ENCODE data around the gene CYSLTR2. TPM values are rescaled to one million over a fixed set of nuclear protein-coding genes. Genes with fewer than 3 reads are reported as not detected.

The CYSLTR2 gene
- total RNA-seq, 1 donor = not detected

DNA sequence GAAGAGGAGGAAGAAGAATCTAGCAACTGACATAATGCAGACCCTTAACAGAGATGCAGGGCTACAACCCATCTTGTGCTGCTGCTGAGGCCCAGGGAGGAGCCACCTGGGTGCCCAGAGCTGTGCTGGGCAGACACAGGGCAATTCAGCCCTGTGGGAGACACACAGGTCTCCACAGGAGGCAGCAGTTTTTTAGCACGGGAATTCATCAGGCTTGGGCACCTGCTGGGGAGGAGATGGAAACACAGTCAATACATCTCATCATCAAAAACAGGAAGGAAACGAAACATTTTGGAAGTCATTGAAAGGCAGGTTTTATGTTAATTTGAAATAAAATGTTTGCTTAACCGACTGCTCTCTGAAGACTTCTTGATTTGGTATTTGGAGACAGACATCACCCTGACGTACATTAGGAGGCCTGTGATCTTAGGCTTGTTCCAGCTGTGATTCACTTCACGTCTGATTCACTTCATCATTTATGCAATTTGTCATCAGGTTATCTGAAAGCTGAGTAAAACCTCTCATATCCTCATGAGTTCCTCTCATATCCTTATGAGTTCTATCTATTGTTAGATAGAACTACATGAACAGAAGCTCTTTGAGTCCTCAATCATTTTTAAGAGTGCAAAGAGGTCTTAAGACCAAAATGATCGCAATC lies 77.4 kb downstream of the CYSLTR2 start:
- DNase-seq (ENCODE audit: low read depth) = peak; percentile 54
- TF ChIP-seq, protein P1, sequence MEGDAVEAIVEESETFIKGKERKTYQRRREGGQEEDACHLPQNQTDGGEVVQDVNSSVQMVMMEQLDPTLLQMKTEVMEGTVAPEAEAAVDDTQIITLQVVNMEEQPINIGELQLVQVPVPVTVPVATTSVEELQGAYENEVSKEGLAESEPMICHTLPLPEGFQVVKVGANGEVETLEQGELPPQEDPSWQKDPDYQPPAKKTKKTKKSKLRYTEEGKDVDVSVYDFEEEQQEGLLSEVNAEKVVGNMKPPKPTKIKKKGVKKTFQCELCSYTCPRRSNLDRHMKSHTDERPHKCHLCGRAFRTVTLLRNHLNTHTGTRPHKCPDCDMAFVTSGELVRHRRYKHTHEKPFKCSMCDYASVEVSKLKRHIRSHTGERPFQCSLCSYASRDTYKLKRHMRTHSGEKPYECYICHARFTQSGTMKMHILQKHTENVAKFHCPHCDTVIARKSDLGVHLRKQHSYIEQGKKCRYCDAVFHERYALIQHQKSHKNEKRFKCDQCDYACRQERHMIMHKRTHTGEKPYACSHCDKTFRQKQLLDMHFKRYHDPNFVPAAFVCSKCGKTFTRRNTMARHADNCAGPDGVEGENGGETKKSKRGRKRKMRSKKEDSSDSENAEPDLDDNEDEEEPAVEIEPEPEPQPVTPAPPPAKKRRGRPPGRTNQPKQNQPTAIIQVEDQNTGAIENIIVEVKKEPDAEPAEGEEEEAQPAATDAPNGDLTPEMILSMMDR (IDR thresholded peaks at IDR 0.05; ENCODE audit: insufficient read depth, low read length) = no peak
- no peak overlapping the region for H3K4me3 ChIP-seq (ENCODE audit: low read depth, low read length)

- DNase-seq (ENCODE audit: low read depth) = no peak
- H3K4me3 ChIP-seq (ENCODE audit: low read depth, low read length) = no peak overlapping the region
- TF ChIP-seq, protein P1 (IDR thresholded peaks at IDR 0.05; ENCODE audit: insufficient read depth, low read length) = peak; percentile 33
Measured at GRCh38 chr13:48731957-48732569, 78.3 kb downstream of the CYSLTR2 start.

DNA sequence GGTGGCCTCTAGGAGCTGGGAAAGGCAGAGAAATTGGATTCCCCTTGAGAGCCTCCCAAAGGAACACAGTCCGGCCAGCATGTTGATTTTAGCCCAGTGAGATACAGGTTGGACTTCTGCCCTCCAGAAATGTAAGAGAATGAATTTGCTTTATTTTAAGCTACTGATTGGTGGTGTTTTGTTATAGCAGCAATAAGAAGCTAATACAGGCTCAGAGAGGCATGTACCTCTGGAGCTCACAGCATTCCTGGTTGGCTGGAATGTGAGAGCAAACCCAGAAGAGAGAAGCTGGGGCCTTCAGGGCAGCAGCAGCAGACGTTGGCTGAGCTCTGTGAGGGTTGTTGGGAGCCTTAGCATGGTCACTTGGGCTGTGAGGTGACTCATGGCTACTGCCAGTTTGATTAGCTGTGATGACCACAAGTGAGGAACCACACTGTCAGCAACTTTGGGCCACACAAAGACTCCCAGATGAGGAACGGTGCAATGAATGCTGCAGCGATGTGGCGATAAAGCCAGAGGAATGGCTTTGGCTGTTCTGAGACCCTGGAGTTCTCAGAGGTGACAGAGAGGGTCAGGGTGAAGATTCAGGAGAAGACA lies 80.1 kb downstream of the CYSLTR2 start:
- TF ChIP-seq, protein P1 (IDR thresholded peaks at IDR 0.05; ENCODE audit: insufficient read depth, low read length) = no peak
- no peak for DNase-seq (ENCODE audit: low read depth)
- H3K4me3 ChIP-seq (ENCODE audit: low read depth, low read length) = no peak overlapping the region

DNA sequence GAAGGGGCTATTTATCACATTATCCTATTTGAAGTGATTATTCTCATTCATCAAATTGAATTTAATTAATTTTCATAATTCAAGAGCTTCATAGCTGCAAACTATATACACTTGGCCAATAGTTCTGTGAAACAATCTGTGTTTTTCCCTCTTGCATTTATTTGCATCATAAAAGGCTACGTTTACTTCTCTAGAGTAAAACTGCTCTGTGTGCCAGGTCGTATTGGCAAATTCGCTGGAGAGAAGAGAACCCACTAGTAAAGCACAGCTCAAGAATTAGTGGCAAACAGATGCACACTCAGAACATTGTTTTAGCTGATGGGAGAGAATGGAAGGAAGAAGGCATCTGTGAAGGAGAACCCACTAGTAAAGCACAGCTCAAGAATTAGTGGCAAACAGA lies 81.8 kb downstream of the CYSLTR2 start:
- DNase-seq (ENCODE audit: low read depth) = no peak
- H3K4me3 ChIP-seq (ENCODE audit: low read depth, low read length) = no peak overlapping the region
- TF ChIP-seq, protein P1 (IDR thresholded peaks at IDR 0.05; ENCODE audit: insufficient read depth, low read length) = no peak

GRCh38 chr13:48737689-48738088 lies 84.0 kb downstream of the CYSLTR2 start:
- DNase-seq (ENCODE audit: low read depth) = no peak
- no peak overlapping the region for H3K4me3 ChIP-seq (ENCODE audit: low read depth, low read length)
- TF ChIP-seq, protein P1 (IDR thresholded peaks at IDR 0.05; ENCODE audit: insufficient read depth, low read length) = no peak

DNA sequence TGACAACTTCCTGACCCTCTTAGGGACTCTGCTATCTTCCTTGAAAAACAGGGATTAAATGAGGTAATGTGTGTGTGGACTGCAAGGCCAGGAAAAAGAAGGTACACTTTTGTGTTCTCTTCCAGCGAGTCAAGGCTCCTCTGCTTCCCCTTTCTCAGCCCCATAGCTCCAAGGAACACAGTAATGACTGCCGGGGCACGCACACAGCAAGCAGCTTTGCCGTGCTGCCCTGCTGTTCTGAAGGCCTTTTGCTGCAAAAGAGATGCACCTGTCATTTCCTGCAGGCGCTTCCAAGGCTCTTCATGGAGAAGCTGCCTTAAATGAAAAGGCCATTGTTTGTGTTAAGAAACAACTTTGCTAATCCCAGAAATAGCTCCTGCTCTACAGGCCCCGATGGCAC lies 84.6 kb downstream of the CYSLTR2 start:
- DNase-seq (ENCODE audit: low read depth) = no peak
- TF ChIP-seq, protein P1 (IDR thresholded peaks at IDR 0.05; ENCODE audit: insufficient read depth, low read length) = no peak
- H3K4me3 ChIP-seq (ENCODE audit: low read depth, low read length) = no peak overlapping the region

Data from fibroblast of the aortic adventitia (primary cell).